ENCODE results near the gene PARP6. TPM values are rescaled to one million over a fixed set of nuclear protein-coding genes. Genes with fewer than 3 reads are reported as not detected.

PARP6 gene
- total RNA-seq, 1 donor, result 25.9 TPM

- H3K4me3 ChIP-seq (ENCODE audit: low read depth, low read length), result no peak overlapping the region
- no peak for DNase-seq (ENCODE audit: low read depth)
- TF ChIP-seq CTCF (IDR thresholded peaks at IDR 0.05; ENCODE audit: insufficient read depth, low read depth, low read length), result no peak
Measured at GRCh38 chr15:72202302-72202701, 70.1 kb downstream of the PARP6 start.

- H3K4me3 ChIP-seq (ENCODE audit: low read depth, low read length), result no peak overlapping the region
- DNase-seq (ENCODE audit: low read depth), result no peak
- TF ChIP-seq CTCF (IDR thresholded peaks at IDR 0.05; ENCODE audit: insufficient read depth, low read depth, low read length), result no peak
Measured at GRCh38 chr15:72201391-72201921, 70.9 kb downstream of the PARP6 start.

- no peak for TF ChIP-seq CTCF (IDR thresholded peaks at IDR 0.05; ENCODE audit: insufficient read depth, low read depth, low read length)
- DNase-seq (ENCODE audit: low read depth), result no peak
- H3K4me3 ChIP-seq (ENCODE audit: low read depth, low read length), result no peak overlapping the region
Measured at GRCh38 chr15:72200395-72201237, 71.7 kb downstream of the PARP6 start.

GRCh38 chr15:72199721-72200212 lies 72.6 kb downstream of the PARP6 start:
- TF ChIP-seq CTCF (IDR thresholded peaks at IDR 0.05; ENCODE audit: insufficient read depth, low read depth, low read length), result peak; percentile 94
- peak; percentile 77 for DNase-seq (ENCODE audit: low read depth)
- H3K4me3 ChIP-seq (ENCODE audit: low read depth, low read length), result no peak overlapping the region

GRCh38 chr15:72199205-72199515 lies 73.2 kb downstream of the PARP6 start:
- no peak for DNase-seq (ENCODE audit: low read depth)
- TF ChIP-seq CTCF (IDR thresholded peaks at IDR 0.05; ENCODE audit: insufficient read depth, low read depth, low read length), result no peak
- no peak overlapping the region for H3K4me3 ChIP-seq (ENCODE audit: low read depth, low read length)

- TF ChIP-seq CTCF (IDR thresholded peaks at IDR 0.05; ENCODE audit: insufficient read depth, low read depth, low read length), result no peak
- H3K4me3 ChIP-seq (ENCODE audit: low read depth, low read length), result no peak overlapping the region
- no peak for DNase-seq (ENCODE audit: low read depth)
Measured at GRCh38 chr15:72198356-72199204, 73.8 kb downstream of the PARP6 start.

Data from fibroblast of villous mesenchyme (primary cell).